ENCODE results near the gene ATP6V0E1.
"Not testable (repeated sequence)": the region's sequence is repeated elsewhere in the genome, so short reads cannot be mapped to it uniquely, and the experiment has no call there.

Gene ATP6V0E1

DNA sequence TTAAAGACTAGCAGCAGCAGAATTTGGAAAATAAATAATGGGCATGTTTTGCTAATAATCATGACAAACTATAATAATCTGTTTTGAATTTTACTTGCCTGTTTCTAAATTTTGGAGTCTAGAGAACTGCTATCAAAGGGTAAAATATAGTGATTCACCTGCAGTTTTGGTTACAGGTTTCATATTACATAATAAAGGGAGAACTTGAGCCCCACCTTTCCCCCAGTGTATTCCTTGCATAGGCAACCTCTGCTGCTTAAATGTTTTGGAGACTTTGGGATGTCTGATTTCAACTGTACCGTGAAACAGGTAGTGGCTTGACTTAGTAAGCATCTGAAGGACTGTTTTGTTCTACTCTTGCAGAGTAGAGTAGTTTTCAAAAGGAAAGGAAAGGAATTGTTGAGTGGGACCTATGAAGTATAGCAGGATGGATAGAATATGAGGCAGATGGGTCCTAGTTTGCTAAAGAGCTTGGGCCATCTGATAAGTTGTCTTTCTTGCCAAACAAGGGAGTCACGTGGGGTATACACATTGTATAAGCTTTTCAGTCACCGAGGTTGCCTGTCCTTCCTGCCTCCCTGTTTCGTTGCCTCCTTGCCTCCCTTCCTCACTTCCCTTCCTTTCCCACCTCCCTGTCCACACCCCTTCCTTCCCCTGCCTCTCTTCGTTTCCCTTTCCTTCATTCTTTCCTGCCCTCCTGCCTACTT is 91.7 kb downstream of the ATP6V0E1 start:
- DNase-seq (ENCODE audit: low read depth, low spot score), result no peak
- TF ChIP-seq, protein P1, sequence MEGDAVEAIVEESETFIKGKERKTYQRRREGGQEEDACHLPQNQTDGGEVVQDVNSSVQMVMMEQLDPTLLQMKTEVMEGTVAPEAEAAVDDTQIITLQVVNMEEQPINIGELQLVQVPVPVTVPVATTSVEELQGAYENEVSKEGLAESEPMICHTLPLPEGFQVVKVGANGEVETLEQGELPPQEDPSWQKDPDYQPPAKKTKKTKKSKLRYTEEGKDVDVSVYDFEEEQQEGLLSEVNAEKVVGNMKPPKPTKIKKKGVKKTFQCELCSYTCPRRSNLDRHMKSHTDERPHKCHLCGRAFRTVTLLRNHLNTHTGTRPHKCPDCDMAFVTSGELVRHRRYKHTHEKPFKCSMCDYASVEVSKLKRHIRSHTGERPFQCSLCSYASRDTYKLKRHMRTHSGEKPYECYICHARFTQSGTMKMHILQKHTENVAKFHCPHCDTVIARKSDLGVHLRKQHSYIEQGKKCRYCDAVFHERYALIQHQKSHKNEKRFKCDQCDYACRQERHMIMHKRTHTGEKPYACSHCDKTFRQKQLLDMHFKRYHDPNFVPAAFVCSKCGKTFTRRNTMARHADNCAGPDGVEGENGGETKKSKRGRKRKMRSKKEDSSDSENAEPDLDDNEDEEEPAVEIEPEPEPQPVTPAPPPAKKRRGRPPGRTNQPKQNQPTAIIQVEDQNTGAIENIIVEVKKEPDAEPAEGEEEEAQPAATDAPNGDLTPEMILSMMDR (IDR thresholded peaks at IDR 0.05; ENCODE audit: low read depth, low read length), result no peak
- in situ Hi-C loops (cut with HindIII; ENCODE audit: low sequenced_read_pairs), result no loop called here
- H3K4me3 ChIP-seq (ENCODE audit: low read depth, low read length), result no peak overlapping the region

DNA sequence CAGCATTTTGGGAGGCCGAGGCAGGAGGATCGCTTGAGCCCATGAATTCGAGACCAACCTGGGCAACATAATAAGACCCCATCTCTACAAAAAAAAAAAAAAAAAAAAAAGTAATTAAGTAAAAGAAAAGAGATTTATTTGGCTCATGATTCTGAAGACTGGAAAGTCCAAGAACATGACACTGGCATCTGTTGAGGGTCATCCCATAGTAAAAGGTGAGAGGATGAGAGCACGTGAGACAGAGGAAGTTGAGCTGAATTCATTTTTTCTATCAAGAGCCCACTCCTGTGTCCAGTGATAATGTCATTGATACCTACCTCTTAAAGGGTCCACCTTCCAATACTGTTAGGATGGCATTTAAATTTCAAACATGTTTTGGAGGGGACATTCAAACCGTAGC is 92.4 kb downstream of the ATP6V0E1 start:
- H3K4me3 ChIP-seq (ENCODE audit: low read depth, low read length), result no peak overlapping the region
- in situ Hi-C loops (cut with HindIII; ENCODE audit: low sequenced_read_pairs), result no loop called here
- no peak for DNase-seq (ENCODE audit: low read depth, low spot score)
- TF ChIP-seq, protein P1 (IDR thresholded peaks at IDR 0.05; ENCODE audit: low read depth, low read length), result no peak

DNA sequence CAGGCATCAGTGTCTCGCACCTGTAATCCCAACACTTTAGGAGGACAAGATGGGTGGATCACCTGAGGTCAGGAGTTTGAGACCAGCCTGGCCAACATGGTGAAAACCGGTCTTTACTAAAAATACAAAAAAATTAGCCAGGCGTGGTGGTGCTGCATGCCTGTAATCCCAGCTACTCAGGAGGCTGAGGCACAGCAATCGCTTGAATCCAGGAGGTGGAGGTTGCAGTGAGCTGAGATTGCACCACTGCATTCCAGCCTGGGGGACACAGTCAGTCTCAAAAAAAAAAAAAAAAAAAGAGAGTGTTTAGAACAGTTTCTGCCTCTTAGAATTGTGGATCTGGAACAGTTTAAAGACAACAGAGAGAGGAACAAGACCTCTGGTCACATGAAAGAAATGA is 92.9 kb downstream of the ATP6V0E1 start:
- H3K4me3 ChIP-seq (ENCODE audit: low read depth, low read length); in situ Hi-C loops (cut with HindIII; ENCODE audit: low sequenced_read_pairs); DNase-seq (ENCODE audit: low read depth, low spot score): not testable (repeated sequence)

DNA sequence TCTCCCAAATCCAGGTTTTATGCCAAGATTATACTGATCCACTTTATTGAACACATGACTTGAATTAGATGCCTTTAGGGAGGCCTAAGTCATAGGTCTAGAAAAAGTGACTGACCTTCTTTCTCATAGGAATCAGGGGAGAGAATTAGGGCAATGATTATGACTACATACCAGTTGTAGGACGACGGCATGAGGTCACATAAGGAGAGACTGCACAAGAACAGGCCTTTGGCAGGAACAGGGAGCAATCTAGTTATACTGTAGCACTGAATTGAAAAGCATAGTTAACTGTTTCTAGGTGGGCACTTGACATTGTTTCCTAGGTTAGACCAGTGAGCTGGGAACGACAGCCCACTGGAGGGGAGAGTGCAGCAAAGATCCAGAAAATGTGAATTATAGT is 95.3 kb downstream of the ATP6V0E1 start:
- TF ChIP-seq, protein P1 (IDR thresholded peaks at IDR 0.05; ENCODE audit: low read depth, low read length), result no peak
- DNase-seq (ENCODE audit: low read depth, low spot score), result no peak
- in situ Hi-C loops (cut with HindIII; ENCODE audit: low sequenced_read_pairs), result no loop called here
- no peak overlapping the region for H3K4me3 ChIP-seq (ENCODE audit: low read depth, low read length)

Data from astrocyte of the spinal cord (primary cell).